Fibroblast of lung (primary cell): Measurements from ENCODE around the gene GOLGA5. TPM values are rescaled to one million over a fixed set of nuclear protein-coding genes. Genes with fewer than 3 reads are reported as not detected.

Experiments used
- DNase-seq, 2 donors: peaks; one replicate each; pipeline versions ENCODE4 v3.0.0 to v3.0.0-alpha.2; 2010; ENCODE audit warnings: low read depth in 2 of 2
- H2AFZ ChIP-seq: 2 replicates; pipeline ENCODE4 v1.5.1; 2012; ENCODE audit warnings: low read length, control low read depth, inconsistent platforms
- H3K27ac ChIP-seq: 2 replicates; pipeline ENCODE4 v1.5.1; 2011; ENCODE audit warnings: low read length, control low read depth; ENCODE audit not compliant: insufficient read depth
- H3K27me3 ChIP-seq: 2 replicates; pipeline ENCODE4 v1.5.1; 2011; ENCODE audit warnings: mild to moderate bottlenecking, low read length; ENCODE audit not compliant: control insufficient read depth, insufficient read depth
- H3K36me3 ChIP-seq: 2 replicates; pipeline ENCODE4 v1.5.1; 2011; ENCODE audit warnings: low read length; ENCODE audit not compliant: control insufficient read depth, insufficient read depth
- H3K4me1 ChIP-seq: 2 replicates; pipeline ENCODE4 v1.5.1; 2011; ENCODE audit warnings: low read length; ENCODE audit not compliant: control insufficient read depth, insufficient read depth; ENCODE audit errors: extremely low read depth
- H3K4me2 ChIP-seq: 2 replicates; pipeline ENCODE4 v1.5.1; 2011; ENCODE audit warnings: low read length, control low read depth; ENCODE audit not compliant: insufficient read depth; ENCODE audit errors: extremely low read depth
- H3K4me3 ChIP-seq, 4 experiments: fragments of 200-600 bp in 1 of 4; sonication (generic) in 1 of 4; replicated peaks in 1 of 4; 2 replicates each; pipeline ENCODE4 v1.5.1; 2011 to 2016; ENCODE audit warnings: low read length in 4 of 4, low read depth in 3 of 4, mild to moderate bottlenecking in 3 of 4, control low read depth in 2 of 4, inconsistent platforms in 1 of 4, mixed read lengths in 1 of 4; ENCODE audit not compliant: insufficient read depth in 1 of 4; ENCODE audit errors: control extremely low read depth in 1 of 4
- H3K79me2 ChIP-seq: 2 replicates; pipeline ENCODE4 v1.5.1; 2012; ENCODE audit warnings: mild to moderate bottlenecking, low read length, inconsistent platforms; ENCODE audit not compliant: control insufficient read depth, insufficient read depth
- H3K9ac ChIP-seq: 2 replicates; pipeline ENCODE4 v1.5.1; 2011; ENCODE audit warnings: mild to moderate bottlenecking, low read length, control low read depth; ENCODE audit not compliant: insufficient read depth
- H3K9me3 ChIP-seq: 2 replicates; pipeline ENCODE4 v1.5.1; 2012; ENCODE audit warnings: low read depth, low read length; ENCODE audit not compliant: control insufficient read depth, insufficient read depth
- H4K20me1 ChIP-seq: 2 replicates; pipeline ENCODE4 v1.5.1; 2011; ENCODE audit warnings: low read length; ENCODE audit not compliant: control insufficient read depth, insufficient read depth; ENCODE audit errors: extremely low read depth
- EZH2 ChIP-seq: IDR thresholded peaks from 2 replicates; pipeline ENCODE4 v1.5.1; 2012; ENCODE audit warnings: low read length, control low read depth, mild to moderate bottlenecking; ENCODE audit errors: missing control alignments
- polyA plus RNA-seq, 2 donors: library from polyadenylated mRNA; depleted of rRNA in 1 of 2; stranded (reverse) in 1 of 2; unstranded in 1 of 2; fragments of >200 nt; gene quantifications; 2 replicates each; pipeline ENCODE4 v1.2.1, GENCODE V29; 2011 to 2012; ENCODE audit warnings: missing spikeins in 1 of 2
- total RNA-seq: library from RNA; depleted of rRNA; stranded (reverse); fragments of >200 nt; gene quantifications from 2 replicates; pipeline ENCODE4 v1.2.1, GENCODE V29; 2014
- TF ChIP-seq, protein P1 (sequence below), 2 donors: IDR thresholded peaks in 1 of 2; conservative IDR thresholded peaks in 1 of 2; 1 replicate in 1 of 2; 2 replicates in 1 of 2; pipeline ENCODE4 v1.5.1; 2011 to 2012; ENCODE audit warnings: low read length in 2 of 2, control low read depth in 1 of 2, inconsistent platforms in 1 of 2, low read depth in 1 of 2, mild to moderate bottlenecking in 1 of 2

GOLGA5 gene
- total and polyA plus RNA-seq, 2 donors (not counting 1 experiment from before 2014, with no cell fraction given) = 46.9 to 71.1 TPM

GRCh38 chr14:92888896-92889295 lies 94.8 kb downstream of the GOLGA5 start:
- no peaks in the 10 kb centered on the region for H3K36me3 ChIP-seq
- TF ChIP-seq, protein P1, sequence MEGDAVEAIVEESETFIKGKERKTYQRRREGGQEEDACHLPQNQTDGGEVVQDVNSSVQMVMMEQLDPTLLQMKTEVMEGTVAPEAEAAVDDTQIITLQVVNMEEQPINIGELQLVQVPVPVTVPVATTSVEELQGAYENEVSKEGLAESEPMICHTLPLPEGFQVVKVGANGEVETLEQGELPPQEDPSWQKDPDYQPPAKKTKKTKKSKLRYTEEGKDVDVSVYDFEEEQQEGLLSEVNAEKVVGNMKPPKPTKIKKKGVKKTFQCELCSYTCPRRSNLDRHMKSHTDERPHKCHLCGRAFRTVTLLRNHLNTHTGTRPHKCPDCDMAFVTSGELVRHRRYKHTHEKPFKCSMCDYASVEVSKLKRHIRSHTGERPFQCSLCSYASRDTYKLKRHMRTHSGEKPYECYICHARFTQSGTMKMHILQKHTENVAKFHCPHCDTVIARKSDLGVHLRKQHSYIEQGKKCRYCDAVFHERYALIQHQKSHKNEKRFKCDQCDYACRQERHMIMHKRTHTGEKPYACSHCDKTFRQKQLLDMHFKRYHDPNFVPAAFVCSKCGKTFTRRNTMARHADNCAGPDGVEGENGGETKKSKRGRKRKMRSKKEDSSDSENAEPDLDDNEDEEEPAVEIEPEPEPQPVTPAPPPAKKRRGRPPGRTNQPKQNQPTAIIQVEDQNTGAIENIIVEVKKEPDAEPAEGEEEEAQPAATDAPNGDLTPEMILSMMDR (conservative IDR thresholded peaks at IDR 0.05 in 1 of 2, IDR thresholded peaks at IDR 0.05 in 1 of 2; ENCODE audit: low read depth in 1 of 2, low read length in 2 of 2) = no peak
- no peak for TF ChIP-seq EZH2

More at GRCh38 chr14:92888896-92889295, 94.8 kb downstream of the GOLGA5 start:
- Histone ChIP-seq H3K9me3 (no peaks in the 10 kb centered on the region), H4K20me1 (no peaks in the 10 kb centered on the region), H3K4me3 (no peak overlapping the region), H3K27ac (no peak overlapping the region), H3K27me3 (no peaks in the 10 kb centered on the region), H3K4me1 (no peaks in the 10 kb centered on the region), H3K4me2 (no peak overlapping the region), H2AFZ (no peak overlapping the region), H3K79me2 (no peaks in the 10 kb centered on the region), H3K9ac (no peak overlapping the region)
- DNase-seq = no peak

Other genes starting within 250 kb of the GOLGA5 start
- gene LGMN, start 45.7 kb upstream of the GOLGA5 start, total RNA-seq = 22.3 and 22.6 TPM in 2 replicates
- 25.5 and 61.0 TPM in 2 replicates for gene LGMN, start 45.7 kb upstream of the GOLGA5 start, polyA plus RNA-seq
- not detected in 2 replicates for gene CHGA, start 128.8 kb downstream of the GOLGA5 start, total RNA-seq
- gene CHGA, start 128.8 kb downstream of the GOLGA5 start, polyA plus RNA-seq = not detected in 2 replicates